CD4-positive, CD25-positive, alpha-beta regulatory T cell (primary cell): ENCODE results near the gene MAOA. TPM values are rescaled to one million over a fixed set of nuclear protein-coding genes. Genes with fewer than 3 reads are reported as not detected.

Experiments
- ATAC-seq, 2 donors: fragments of 150-1000 bp; cut with Tn5 transposase; one replicate each; pipeline ENCODE4 v1.10.0; 2021; ENCODE audit warnings: low read depth in 2 of 2, moderate number of reproducible peaks in 2 of 2, moderate library complexity in 1 of 2
- DNase-seq, 3 donors: peaks; one replicate each; pipeline versions ENCODE4 v3.0.0 to v3.0.0-alpha.2; 2012 to 2022; ENCODE audit warnings: mixed read lengths in 1 of 3
- H3K27ac ChIP-seq: one replicate; pipeline ENCODE4 v1.7.0; 2013; ENCODE audit warnings: mild to moderate bottlenecking, low read length; ENCODE audit not compliant: insufficient read depth, poor library complexity, severe bottlenecking
- H3K27me3 ChIP-seq: one replicate; pipeline ENCODE4 v1.7.0; 2013; ENCODE audit warnings: low read length; ENCODE audit not compliant: control insufficient read depth, insufficient read depth
- H3K36me3 ChIP-seq: one replicate; pipeline ENCODE4 v1.7.0; 2013; ENCODE audit warnings: mild to moderate bottlenecking, low read length, moderate library complexity; ENCODE audit not compliant: control insufficient read depth, insufficient read depth
- H3K4me1 ChIP-seq: 2 replicates; pipeline ENCODE4 v1.7.0; 2013; ENCODE audit warnings: mild to moderate bottlenecking, low read length; ENCODE audit not compliant: insufficient read depth, control insufficient read depth, poor library complexity, severe bottlenecking
- H3K4me3 ChIP-seq: one replicate; pipeline ENCODE4 v1.7.0; 2013; ENCODE audit warnings: low read depth, mild to moderate bottlenecking, low read length, moderate library complexity
- H3K9me3 ChIP-seq, 2 experiments: 1 replicate in 1 of 2; 2 replicates in 1 of 2; pipeline ENCODE4 v1.7.0; 2013; ENCODE audit warnings: low read length in 2 of 2, mild to moderate bottlenecking in 1 of 2, moderate library complexity in 1 of 2; ENCODE audit not compliant: control insufficient read depth in 2 of 2
- H3K27ac Mint-ChIP-seq, 3 donors: one replicate each; pipeline ENCODE4 v1.8.0; 2020 to 2022; ENCODE audit warnings: mild to moderate bottlenecking in 3 of 3, mixed read lengths in 3 of 3, moderate library complexity in 2 of 3
- H3K27me3 Mint-ChIP-seq: one replicate; pipeline ENCODE4 v1.8.0; 2022; ENCODE audit warnings: mild to moderate bottlenecking, mixed read lengths
- H3K36me3 Mint-ChIP-seq: one replicate; pipeline ENCODE4 v1.8.0; 2020; ENCODE audit warnings: mixed read lengths
- H3K4me1 Mint-ChIP-seq, 4 donors: one replicate each; pipeline ENCODE4 v1.8.0; 2020 to 2022; ENCODE audit warnings: mixed read lengths in 4 of 4, mild to moderate bottlenecking in 1 of 4
- H3K4me3 Mint-ChIP-seq, 4 donors: one replicate each; pipeline ENCODE4 v1.8.0; 2020 to 2022; ENCODE audit warnings: mild to moderate bottlenecking in 4 of 4, mixed read lengths in 4 of 4, moderate library complexity in 3 of 4
- H3K9me3 Mint-ChIP-seq, 7 donors: one replicate each; pipeline ENCODE4 v1.8.0; 2020 to 2022; ENCODE audit warnings: mixed read lengths in 7 of 7, mild to moderate bottlenecking in 3 of 7, moderate library complexity in 2 of 7
- polyA plus RNA-seq, 4 donors: library from polyadenylated mRNA; unstranded; fragments of 300-500 nt; fragmentation: Illumina TruSeq; gene quantifications; one replicate each; pipeline ENCODE4 v1.2.3, GENCODE V29; 2021
- total RNA-seq: library from RNA; stranded (reverse); gene quantifications from one replicate; pipeline ENCODE4 v1.2.3, GENCODE V29; 2022

Gene MAOA
- total and polyA plus RNA-seq, 5 donors from 2014 or later: 0.03 to 4.8 TPM; not detected in 3

DNA sequence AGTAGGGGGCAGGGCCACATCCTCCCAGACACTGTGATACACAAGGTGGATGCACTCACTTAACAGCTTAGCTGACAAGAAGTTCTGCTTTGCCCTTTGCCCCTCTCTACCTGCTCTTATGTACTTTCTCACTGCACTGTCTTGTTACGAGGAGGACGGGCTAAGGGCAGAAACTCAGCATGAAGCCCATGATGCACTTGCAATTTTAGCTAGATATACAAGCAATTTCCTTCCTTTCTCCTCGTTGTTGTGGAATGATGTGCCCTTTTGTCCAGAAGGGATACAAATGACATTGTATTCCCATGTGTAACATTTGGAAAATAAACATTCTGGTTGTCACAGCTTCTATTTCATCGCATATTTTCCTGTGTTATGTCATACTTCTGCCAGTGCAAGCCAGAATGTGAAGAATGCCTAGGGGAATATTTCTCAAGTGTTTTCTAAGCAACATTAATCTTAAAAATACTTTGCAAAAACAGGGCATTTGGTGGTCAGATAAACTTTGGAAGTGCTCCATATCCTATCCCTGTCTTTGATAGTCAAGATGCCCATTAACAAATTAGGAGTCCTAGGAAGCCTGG is 47.2 kb downstream of the MAOA start:
- no peaks in the 10 kb centered on the region for H3K9me3 ChIP-seq
- Mint-ChIP-seq H3K9me3 (no peaks in the 10 kb centered on the region), H3K27me3 (peaks cover 24% of the 10 kb centered on the region), H3K4me1 (no peaks in the 10 kb centered on the region), H3K4me3 (no peak overlapping the region), H3K36me3 (no peaks in the 10 kb centered on the region), H3K27ac (no peak overlapping the region)
- H3K27ac ChIP-seq: no peak overlapping the region
- DNase-seq (no peak), ATAC-seq (no peak)
- H3K27me3 ChIP-seq: no peaks in the 10 kb centered on the region
- no peaks in the 10 kb centered on the region for H3K36me3 ChIP-seq
- no peak overlapping the region for H3K4me3 ChIP-seq
- H3K4me1 ChIP-seq: no peaks in the 10 kb centered on the region

DNA sequence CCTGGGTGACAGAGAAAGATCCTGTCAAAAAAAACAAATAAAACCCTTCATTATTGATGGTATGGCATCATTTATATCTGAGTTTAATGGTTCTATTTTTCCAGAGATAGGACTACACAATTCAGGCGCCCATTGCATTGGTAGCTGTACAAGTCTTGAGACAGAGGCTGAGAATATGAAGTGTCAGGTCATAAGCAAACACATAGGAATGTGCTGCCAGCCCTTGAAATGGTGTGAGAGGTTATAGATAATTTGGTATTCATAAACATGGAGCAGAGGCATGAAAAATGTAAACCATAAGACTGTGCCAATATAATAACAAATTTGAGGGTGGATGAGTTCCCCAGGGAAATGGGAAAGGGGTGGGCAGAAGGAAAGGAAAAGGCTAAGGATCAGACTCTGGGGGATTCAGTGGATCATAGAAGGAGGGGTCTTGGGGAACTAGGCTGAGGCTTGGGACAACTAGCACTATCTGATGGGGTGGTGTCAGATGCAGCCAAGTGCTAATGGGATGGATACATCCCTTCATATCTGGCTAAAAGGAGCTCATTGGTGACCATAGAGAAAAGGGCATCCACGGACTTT is 50.8 kb downstream of the MAOA start:
- Mint-ChIP-seq H3K36me3 (no peaks in the 10 kb centered on the region), H3K27me3 (peaks cover 17% of the 10 kb centered on the region), H3K9me3 (peaks cover 0 to 3% (median 0%) of the 10 kb centered on the region in 7 donors), H3K4me3 (no peak overlapping the region), H3K27ac (no peak overlapping the region), H3K4me1 (no peaks in the 10 kb centered on the region)
- no peaks in the 10 kb centered on the region for H3K4me1 ChIP-seq
- DNase-seq (no peak), ATAC-seq (no peak)
- no peak overlapping the region for H3K27ac ChIP-seq
- no peaks in the 10 kb centered on the region for H3K27me3 ChIP-seq
- H3K4me3 ChIP-seq: no peak overlapping the region
- H3K9me3 ChIP-seq: no peaks in the 10 kb centered on the region
- no peaks in the 10 kb centered on the region for H3K36me3 ChIP-seq

DNA sequence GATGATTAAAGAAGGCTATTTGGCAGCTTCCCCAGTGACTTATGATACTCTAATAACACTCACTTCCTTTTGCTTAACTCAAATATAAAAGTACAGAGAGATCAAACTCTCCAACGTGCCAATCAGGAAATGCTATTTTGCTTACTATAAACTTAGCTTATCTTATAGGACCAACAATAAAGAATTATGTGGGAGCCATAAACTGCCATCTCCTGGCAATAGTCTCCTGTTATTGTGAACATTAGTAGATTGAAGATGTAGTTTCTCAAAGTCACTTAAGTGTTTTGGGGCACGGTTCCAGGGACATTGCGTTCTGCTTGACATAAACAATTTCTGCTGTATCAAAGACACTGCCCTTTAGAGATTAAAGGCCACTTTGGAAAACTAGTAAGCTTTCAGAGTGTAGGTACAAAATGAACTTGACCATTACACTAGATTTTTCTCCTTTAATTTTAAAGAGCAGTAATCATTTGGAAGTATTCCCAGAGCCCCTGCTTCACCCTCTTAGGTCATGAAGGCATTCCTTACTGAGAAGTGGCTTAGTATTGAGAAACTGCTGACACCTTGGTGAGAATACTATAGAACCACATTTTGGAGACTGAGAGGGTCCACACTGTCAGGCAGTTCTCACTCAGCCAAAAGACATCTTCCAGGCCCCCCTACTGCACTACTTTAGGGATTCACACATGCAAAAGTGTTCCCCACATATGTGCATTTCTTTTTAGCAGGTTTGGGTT is 51.9 kb downstream of the MAOA start:
- Mint-ChIP-seq H3K27ac (no peak overlapping the region), H3K9me3 (peaks cover 0 to 3% (median 0%) of the 10 kb centered on the region in 7 donors), H3K27me3 (peaks cover 15% of the 10 kb centered on the region), H3K4me3 (no peak overlapping the region), H3K36me3 (no peaks in the 10 kb centered on the region), H3K4me1 (no peaks in the 10 kb centered on the region)
- ATAC-seq: no peak
- H3K36me3 ChIP-seq: no peaks in the 10 kb centered on the region
- H3K9me3 ChIP-seq: no peaks in the 10 kb centered on the region
- H3K27me3 ChIP-seq: no peaks in the 10 kb centered on the region
- H3K4me3 ChIP-seq: no peak overlapping the region
- no peak overlapping the region for H3K27ac ChIP-seq
- no peak for DNase-seq
- no peaks in the 10 kb centered on the region for H3K4me1 ChIP-seq

DNA sequence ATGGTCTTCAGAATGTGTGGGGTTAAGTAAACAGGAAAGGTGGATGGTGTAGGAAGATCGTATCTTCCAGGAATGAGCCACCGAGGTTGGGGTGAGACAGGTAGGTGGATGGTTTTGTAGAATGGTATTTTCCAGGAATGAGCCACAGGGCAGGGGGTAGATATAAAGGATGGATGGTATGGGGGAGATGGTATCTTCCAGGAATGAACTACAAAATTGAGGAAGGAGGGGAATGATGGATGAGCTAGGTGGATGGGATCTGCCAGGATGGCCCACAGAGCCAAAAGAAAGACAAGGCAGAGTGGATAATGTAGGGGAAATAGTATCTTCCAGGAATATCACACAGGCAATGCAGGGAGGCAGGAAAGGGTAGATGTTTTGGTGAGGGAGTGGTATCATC is 60.0 kb downstream of the MAOA start:
- Histone ChIP-seq H3K4me1 (no peaks in the 10 kb centered on the region), H3K36me3 (no peaks in the 10 kb centered on the region), H3K27ac (no peak overlapping the region), H3K4me3 (no peak overlapping the region), H3K27me3 (no peaks in the 10 kb centered on the region), H3K9me3 (no peaks in the 10 kb centered on the region)
- ATAC-seq (no peak), DNase-seq (no peak)
- peaks cover 0 to 2% (median 0%) of the 10 kb centered on the region in 7 donors for H3K9me3 Mint-ChIP-seq
- H3K27ac Mint-ChIP-seq: no peak overlapping the region
- no peaks in the 10 kb centered on the region for H3K27me3 Mint-ChIP-seq
- no peak overlapping the region for H3K4me3 Mint-ChIP-seq
- H3K4me1 Mint-ChIP-seq: no peaks in the 10 kb centered on the region
- no peaks in the 10 kb centered on the region for H3K36me3 Mint-ChIP-seq

DNA sequence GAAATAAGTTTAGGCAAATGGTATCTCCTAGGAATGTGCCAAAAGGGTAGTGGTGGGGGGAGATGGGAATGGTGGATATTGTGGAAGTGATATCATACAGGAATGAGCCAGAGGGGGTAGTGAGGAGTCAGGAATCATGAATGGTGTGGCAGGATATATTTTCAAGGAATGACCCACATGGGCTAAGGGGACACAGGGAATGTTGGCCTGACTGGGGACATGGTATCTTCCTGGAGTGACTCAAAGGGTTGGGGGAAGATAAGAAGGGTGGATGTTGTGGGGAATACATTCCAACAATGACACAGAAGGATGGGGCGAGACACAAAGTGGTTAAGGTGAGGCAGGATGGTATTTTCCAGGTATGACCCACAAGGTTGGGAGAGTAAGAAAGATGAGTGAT is 60.6 kb downstream of the MAOA start:
- H3K4me1 Mint-ChIP-seq: no peaks in the 10 kb centered on the region
- no peaks in the 10 kb centered on the region for H3K27me3 ChIP-seq
- no peak overlapping the region for H3K27ac Mint-ChIP-seq
- no peaks in the 10 kb centered on the region for H3K27me3 Mint-ChIP-seq
- no peaks in the 10 kb centered on the region for H3K4me1 ChIP-seq
- H3K4me3 Mint-ChIP-seq: no peak overlapping the region
- DNase-seq (no peak), ATAC-seq (no peak)
- H3K4me3 ChIP-seq: no peak overlapping the region
- no peaks in the 10 kb centered on the region for H3K9me3 ChIP-seq
- H3K36me3 Mint-ChIP-seq: no peaks in the 10 kb centered on the region
- no peaks in the 10 kb centered on the region for H3K36me3 ChIP-seq
- H3K9me3 Mint-ChIP-seq: peaks cover 0 to under 1% (median 0%) of the 10 kb centered on the region in 7 donors
- no peak overlapping the region for H3K27ac ChIP-seq

DNA sequence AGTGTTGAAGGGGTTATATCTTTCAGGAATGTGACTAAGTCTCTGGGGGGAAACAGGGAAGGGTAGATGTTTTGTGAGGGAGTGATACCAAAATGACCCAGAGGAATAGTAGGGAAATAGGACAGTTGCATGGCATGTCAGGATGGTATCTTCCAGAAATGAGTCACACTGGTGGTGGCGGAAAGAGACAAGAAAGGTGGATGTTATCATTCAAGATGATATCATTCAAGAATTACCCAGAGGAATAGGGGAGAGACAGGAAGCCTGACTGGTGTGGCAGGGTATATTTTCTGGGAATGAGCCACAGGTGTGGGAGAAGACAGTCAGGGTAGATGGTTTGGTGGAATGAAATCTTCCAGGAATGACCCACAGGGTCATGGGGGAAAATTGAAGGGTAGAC is 61.1 kb downstream of the MAOA start:
- no peak overlapping the region for H3K27ac Mint-ChIP-seq
- no peaks in the 10 kb centered on the region for H3K36me3 Mint-ChIP-seq
- no peaks in the 10 kb centered on the region for H3K4me1 Mint-ChIP-seq
- no peaks in the 10 kb centered on the region for H3K27me3 Mint-ChIP-seq
- ATAC-seq: no peak
- no peak for DNase-seq
- no peaks in the 10 kb centered on the region for H3K27me3 ChIP-seq
- no peaks in the 10 kb centered on the region for H3K9me3 ChIP-seq
- H3K36me3 ChIP-seq: no peaks in the 10 kb centered on the region
- H3K9me3 Mint-ChIP-seq: peaks cover 0 to 1% (median 0%) of the 10 kb centered on the region in 7 donors
- H3K27ac ChIP-seq: no peak overlapping the region
- H3K4me1 ChIP-seq: no peaks in the 10 kb centered on the region
- no peak overlapping the region for H3K4me3 Mint-ChIP-seq
- no peak overlapping the region for H3K4me3 ChIP-seq

DNA sequence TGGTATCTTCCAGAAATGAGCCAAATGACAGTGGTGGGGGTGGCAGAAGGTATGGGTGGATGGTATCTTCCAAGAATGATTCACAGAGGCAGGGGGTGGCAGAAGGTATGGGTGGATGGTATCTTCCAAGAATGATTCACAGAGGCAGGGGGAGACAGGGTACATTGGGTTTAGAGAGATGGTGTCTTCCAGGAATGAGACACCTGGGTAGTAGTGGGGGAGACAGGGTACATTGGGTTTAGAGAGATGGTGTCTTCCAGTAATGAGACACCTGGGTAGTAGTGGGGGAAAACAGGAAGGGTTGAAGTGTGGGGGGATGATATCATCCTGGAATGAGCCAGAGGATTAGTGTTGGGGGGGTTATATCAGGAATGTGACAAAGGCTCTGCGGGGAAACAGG is 62.0 kb downstream of the MAOA start:
- no peak overlapping the region for H3K27ac ChIP-seq
- DNase-seq (no peak), ATAC-seq (no peak)
- no peaks in the 10 kb centered on the region for H3K27me3 ChIP-seq
- H3K4me3 Mint-ChIP-seq: no peak overlapping the region
- H3K27ac Mint-ChIP-seq: no peak overlapping the region
- no peaks in the 10 kb centered on the region for H3K4me1 Mint-ChIP-seq
- no peaks in the 10 kb centered on the region for H3K36me3 Mint-ChIP-seq
- no peaks in the 10 kb centered on the region for H3K36me3 ChIP-seq
- H3K4me3 ChIP-seq: no peak overlapping the region
- no peaks in the 10 kb centered on the region for H3K4me1 ChIP-seq
- H3K27me3 Mint-ChIP-seq: no peaks in the 10 kb centered on the region
- no peaks in the 10 kb centered on the region for H3K9me3 ChIP-seq
- peaks cover 0 to 5% (median 0%) of the 10 kb centered on the region in 7 donors for H3K9me3 Mint-ChIP-seq

DNA sequence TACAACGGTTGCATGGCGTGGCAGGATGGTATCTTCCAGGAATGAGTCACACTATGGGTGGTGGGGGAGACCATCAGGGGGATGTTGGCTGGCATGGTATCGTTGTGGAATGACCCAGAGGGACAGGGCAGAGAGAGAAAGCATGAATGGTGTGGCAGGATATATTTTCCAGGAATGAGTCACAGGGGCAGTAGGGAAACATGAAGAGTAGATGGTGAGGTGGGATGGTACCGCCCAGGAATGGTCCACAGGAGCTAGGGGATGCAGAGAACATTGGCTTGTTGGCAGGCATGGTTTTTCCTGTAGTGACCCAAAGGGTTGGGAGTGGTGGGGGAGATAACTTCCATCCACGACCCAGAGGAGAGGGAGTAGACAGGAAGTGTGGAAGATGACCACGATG is 62.4 kb downstream of the MAOA start:
- no peaks in the 10 kb centered on the region for H3K36me3 ChIP-seq
- Mint-ChIP-seq H3K9me3 (peaks cover 0 to 8% (median 0%) of the 10 kb centered on the region in 7 donors), H3K36me3 (no peaks in the 10 kb centered on the region), H3K4me3 (no peak overlapping the region), H3K27me3 (no peaks in the 10 kb centered on the region), H3K27ac (no peak overlapping the region), H3K4me1 (no peaks in the 10 kb centered on the region)
- ATAC-seq: no peak
- H3K4me3 ChIP-seq: no peak overlapping the region
- H3K4me1 ChIP-seq: no peaks in the 10 kb centered on the region
- H3K27ac ChIP-seq: no peak overlapping the region
- no peaks in the 10 kb centered on the region for H3K27me3 ChIP-seq
- DNase-seq: no peak
- H3K9me3 ChIP-seq: no peaks in the 10 kb centered on the region
